Tracheal epithelial cell (primary cell): ENCODE data around the gene CDK13. TPM values are rescaled to one million over a fixed set of nuclear protein-coding genes. Genes with fewer than 3 reads are reported as not detected.

Experiments
- total RNA-seq: library from RNA; depleted of rRNA; stranded (reverse); fragments of >200 nt; gene quantifications from 2 replicates; pipeline ENCODE4 v1.2.1, GENCODE V29; 2014

The CDK13 gene
- 46.0 and 57.5 TPM in 2 replicates for total RNA-seq

DNA sequence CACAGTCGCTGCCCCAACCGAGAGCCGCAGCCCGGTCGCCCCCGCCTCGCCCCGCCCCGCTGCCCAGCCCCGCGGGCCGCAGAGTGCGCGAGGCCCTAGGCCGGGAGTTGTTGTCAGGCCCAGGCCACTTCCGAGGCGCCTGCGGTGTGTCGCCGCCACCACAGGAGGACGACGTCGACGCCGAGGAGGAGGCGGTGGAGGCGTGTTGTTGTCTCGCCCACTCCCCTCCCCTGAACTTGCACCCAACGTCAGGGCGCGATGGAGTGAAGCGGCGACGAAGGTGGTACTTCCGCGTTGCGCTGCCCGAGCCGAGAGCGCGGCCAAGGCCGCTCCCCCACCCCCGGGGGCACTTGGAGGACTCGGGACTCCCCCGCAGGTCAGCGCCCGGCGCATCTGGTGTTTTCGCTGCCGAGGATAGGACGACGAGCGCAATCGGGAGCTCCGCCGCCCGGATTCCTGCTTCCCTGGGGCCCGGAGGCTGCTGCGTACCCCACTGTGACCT is at the start of gene CDK13:
Gene CDK13 (plus strand): TSS at position 286 of the 502 bp plus-strand sequence. CDS start 386 bp downstream, outside the sequence.

DNA sequence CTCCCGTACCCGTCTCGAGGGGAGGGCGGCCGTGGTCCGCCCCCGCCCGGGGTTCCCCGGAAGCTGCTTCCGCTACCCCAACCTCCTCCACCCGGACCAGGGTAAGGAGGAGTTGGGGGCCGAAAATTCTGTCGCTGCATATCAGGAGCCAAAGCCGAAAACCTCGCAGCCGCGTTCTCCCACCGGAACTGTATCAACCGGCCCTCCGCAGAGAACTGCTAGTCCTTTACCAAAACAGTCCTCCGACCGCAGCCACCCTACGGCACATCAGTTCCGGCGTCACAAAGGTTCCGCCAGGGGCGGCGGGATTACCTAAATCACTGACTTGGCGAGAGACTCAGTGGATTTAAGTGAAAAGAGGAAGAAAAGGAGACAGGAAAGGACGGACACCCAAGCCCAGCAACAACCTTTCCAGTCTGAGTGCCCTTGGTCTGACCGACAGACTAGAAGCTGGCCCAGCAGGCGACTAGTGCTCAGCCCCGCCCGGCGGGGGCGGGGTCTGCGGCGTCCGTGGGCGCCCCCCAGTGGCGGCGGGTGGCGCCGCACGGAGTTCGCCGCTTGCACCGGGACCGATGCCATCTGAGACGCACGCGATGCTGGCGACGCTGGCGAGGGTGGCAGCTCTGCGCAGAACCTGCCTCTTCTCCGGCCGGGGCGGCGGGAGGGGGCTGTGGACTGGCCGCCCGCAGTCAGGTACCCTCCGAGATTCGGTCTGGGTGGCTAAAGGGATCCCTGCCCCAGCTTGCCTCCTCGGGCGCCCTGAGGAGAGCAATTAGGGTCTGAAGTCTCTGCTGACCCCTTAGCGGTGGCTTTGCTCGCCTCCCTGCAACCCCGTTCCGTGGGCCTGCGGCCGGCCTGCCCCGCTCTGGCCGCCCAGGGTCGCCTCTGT is 184.6 kb downstream of the CDK13 start, which contains the start of the genes MPLKIP and SUGCT:
Gene MPLKIP (minus strand): TSS at position 195 of the 889 bp plus-strand sequence. CDS start 55 bp downstream, at position 140.
Gene SUGCT (plus strand): TSS at position 578 of the 889 bp plus-strand sequence.

Other genes with a start within 250 kb of the CDK13 start
- 17.1 and 21.4 TPM in 2 replicates for gene MPLKIP, start 184.4 kb downstream of the CDK13 start, total RNA-seq
- 16.6 and 17.1 TPM in 2 replicates for gene SUGCT, start 184.7 kb downstream of the CDK13 start, total RNA-seq